ENCODE measurements around the gene DOCK3. TPM values are rescaled to one million over a fixed set of nuclear protein-coding genes. Genes with fewer than 3 reads are reported as not detected.

The DOCK3 gene
- total RNA-seq, 2 donors from 2014 or later = 7.7 to 8.5 TPM

DNA sequence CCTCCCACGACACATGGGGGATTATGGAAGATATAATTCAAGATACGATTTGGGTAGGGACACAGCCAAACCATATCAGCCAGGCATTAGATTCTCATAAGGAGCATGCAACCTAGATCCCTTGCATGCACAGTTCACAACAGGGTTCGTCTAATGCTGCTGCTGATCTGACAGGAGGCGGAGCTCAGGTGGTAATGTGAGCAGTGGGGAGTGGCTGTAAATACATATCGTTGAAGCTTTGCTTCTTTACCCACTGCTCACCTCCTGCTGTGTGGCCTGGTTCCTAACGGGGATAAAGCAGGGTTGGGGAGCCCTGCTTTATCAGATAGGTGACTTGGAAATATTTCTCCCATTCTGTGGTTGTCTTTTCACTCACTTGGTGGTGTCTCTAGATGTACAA is 14.8 kb downstream of the DOCK3 start:
- Histone ChIP-seq H3K4me3 (ENCODE audit: low read length) (no peak overlapping the region), H3K9me3 (ENCODE audit: control insufficient read depth, low read length) (peaks cover 13% of the 10 kb centered on the region), H3K27ac (ENCODE audit: low read depth, low read length) (no peak overlapping the region), H3K9ac (ENCODE audit: extremely low read depth, low read length, poor library complexity, severe bottlenecking) (no peak overlapping the region), H3K27me3 (ENCODE audit: control insufficient read depth, insufficient read depth, low read length, poor library complexity, severe bottlenecking) (no peaks in the 10 kb centered on the region), H3K36me3 (ENCODE audit: control insufficient read depth, insufficient read depth, low read length) (no peaks in the 10 kb centered on the region), H3K4me1 (ENCODE audit: control insufficient read depth, insufficient read depth, low read length) (peaks cover 3% of the 10 kb centered on the region)
- no peak for DNase-seq
- peaks cover 4% of the 10 kb centered on the region for H3K4me1 Mint-ChIP-seq
- WGBS, 2 experiments (ENCODE audit: insufficient coverage in 1 of 2, insufficient read length in 1 of 2) = 50 to 68% methylated on average over 4 to 6 of the region's 6 CpGs
- H3K27ac Mint-ChIP-seq = no peak overlapping the region
- peaks cover 16% of the 10 kb centered on the region for H3K9me3 Mint-ChIP-seq
- H3K27me3 Mint-ChIP-seq (ENCODE audit: insufficient read depth) = peaks cover 6% of the 10 kb centered on the region
- no peak overlapping the region for H3K4me3 Mint-ChIP-seq
- TF ChIP-seq, protein P1, sequence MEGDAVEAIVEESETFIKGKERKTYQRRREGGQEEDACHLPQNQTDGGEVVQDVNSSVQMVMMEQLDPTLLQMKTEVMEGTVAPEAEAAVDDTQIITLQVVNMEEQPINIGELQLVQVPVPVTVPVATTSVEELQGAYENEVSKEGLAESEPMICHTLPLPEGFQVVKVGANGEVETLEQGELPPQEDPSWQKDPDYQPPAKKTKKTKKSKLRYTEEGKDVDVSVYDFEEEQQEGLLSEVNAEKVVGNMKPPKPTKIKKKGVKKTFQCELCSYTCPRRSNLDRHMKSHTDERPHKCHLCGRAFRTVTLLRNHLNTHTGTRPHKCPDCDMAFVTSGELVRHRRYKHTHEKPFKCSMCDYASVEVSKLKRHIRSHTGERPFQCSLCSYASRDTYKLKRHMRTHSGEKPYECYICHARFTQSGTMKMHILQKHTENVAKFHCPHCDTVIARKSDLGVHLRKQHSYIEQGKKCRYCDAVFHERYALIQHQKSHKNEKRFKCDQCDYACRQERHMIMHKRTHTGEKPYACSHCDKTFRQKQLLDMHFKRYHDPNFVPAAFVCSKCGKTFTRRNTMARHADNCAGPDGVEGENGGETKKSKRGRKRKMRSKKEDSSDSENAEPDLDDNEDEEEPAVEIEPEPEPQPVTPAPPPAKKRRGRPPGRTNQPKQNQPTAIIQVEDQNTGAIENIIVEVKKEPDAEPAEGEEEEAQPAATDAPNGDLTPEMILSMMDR (conservative IDR thresholded peaks at IDR 0.05) = no peak
- H3K36me3 Mint-ChIP-seq (ENCODE audit: low read depth) = peaks cover 17% of the 10 kb centered on the region

DNA sequence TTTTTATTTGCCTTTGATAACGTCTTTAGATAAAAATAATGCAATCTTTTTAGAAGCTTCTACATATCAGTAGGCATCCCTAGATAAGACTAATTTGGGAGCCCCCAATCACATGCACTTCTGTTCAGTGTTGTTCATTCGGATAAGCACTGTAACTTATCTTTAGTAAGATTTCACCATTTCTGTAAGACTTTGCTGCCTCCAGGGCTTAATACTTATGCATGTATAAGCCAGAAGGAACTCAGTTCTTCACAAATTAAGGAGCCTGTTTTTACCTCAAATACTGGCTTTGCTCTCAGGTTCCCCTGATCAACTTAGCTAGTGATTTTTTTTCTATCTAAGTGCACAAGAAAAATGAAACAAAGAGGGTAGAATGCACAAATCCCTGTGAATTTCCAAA is 20.3 kb downstream of the DOCK3 start:
- no peak for DNase-seq
- no peak overlapping the region for H3K27ac Mint-ChIP-seq
- Histone ChIP-seq H3K4me3 (ENCODE audit: low read length) (peak overlapping the region; percentile 56), H3K27me3 (ENCODE audit: control insufficient read depth, insufficient read depth, low read length, poor library complexity, severe bottlenecking) (no peaks in the 10 kb centered on the region), H3K9me3 (ENCODE audit: control insufficient read depth, low read length) (peaks cover 33% of the 10 kb centered on the region), H3K4me1 (ENCODE audit: control insufficient read depth, insufficient read depth, low read length) (no peaks in the 10 kb centered on the region), H3K27ac (ENCODE audit: low read depth, low read length) (no peak overlapping the region), H3K9ac (ENCODE audit: extremely low read depth, low read length, poor library complexity, severe bottlenecking) (no peak overlapping the region), H3K36me3 (ENCODE audit: control insufficient read depth, insufficient read depth, low read length) (no peaks in the 10 kb centered on the region)
- WGBS, 2 experiments (ENCODE audit: insufficient coverage in 1 of 2, insufficient read length in 1 of 2) = 67 to 76% methylated on average over 2 of the region's 2 CpGs
- peaks cover 24% of the 10 kb centered on the region for H3K36me3 Mint-ChIP-seq (ENCODE audit: low read depth)
- no peaks in the 10 kb centered on the region for H3K4me1 Mint-ChIP-seq
- TF ChIP-seq, protein P1 (conservative IDR thresholded peaks at IDR 0.05) = no peak
- peaks cover 6% of the 10 kb centered on the region for H3K27me3 Mint-ChIP-seq (ENCODE audit: insufficient read depth)
- peaks cover 34% of the 10 kb centered on the region for H3K9me3 Mint-ChIP-seq
- no peak overlapping the region for H3K4me3 Mint-ChIP-seq

DNA sequence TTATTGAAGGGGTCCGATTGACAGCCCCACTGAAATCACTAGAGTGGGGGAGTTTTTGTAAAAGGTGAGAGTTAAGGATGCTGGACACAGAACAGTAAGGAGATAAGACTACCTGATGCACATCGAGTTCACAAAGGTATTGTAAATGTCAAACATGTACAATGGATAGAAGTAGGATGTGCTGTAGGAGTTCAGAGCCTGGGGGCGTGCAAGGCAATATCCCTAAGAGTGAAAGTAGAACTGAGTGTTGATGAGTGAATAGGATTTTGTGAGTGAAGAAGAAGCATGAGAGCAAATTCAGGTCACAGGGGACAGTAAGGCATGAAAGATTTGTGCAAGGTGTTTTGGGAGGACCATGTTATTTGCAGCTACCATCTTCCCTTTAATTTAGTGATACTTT is 21.5 kb downstream of the DOCK3 start:
- Mint-ChIP-seq H3K36me3 (ENCODE audit: low read depth) (peaks cover 21% of the 10 kb centered on the region), H3K27ac (no peak overlapping the region), H3K9me3 (peaks cover 35% of the 10 kb centered on the region), H3K27me3 (ENCODE audit: insufficient read depth) (peaks cover 6% of the 10 kb centered on the region), H3K4me3 (no peak overlapping the region), H3K4me1 (no peaks in the 10 kb centered on the region)
- H3K36me3 ChIP-seq (ENCODE audit: control insufficient read depth, insufficient read depth, low read length) = no peaks in the 10 kb centered on the region
- no peak overlapping the region for H3K9ac ChIP-seq (ENCODE audit: extremely low read depth, low read length, poor library complexity, severe bottlenecking)
- H3K4me1 ChIP-seq (ENCODE audit: control insufficient read depth, insufficient read depth, low read length) = no peaks in the 10 kb centered on the region
- no peak for DNase-seq
- no peak overlapping the region for H3K27ac ChIP-seq (ENCODE audit: low read depth, low read length)
- WGBS, 2 experiments (ENCODE audit: insufficient coverage in 1 of 2, insufficient read length in 1 of 2) = 92% methylated on average over 3 of the region's 3 CpGs
- peaks cover 30% of the 10 kb centered on the region for H3K9me3 ChIP-seq (ENCODE audit: control insufficient read depth, low read length)
- TF ChIP-seq, protein P1 (conservative IDR thresholded peaks at IDR 0.05) = no peak
- H3K4me3 ChIP-seq (ENCODE audit: low read length) = peak overlapping the region; percentile 56
- no peaks in the 10 kb centered on the region for H3K27me3 ChIP-seq (ENCODE audit: control insufficient read depth, insufficient read depth, low read length, poor library complexity, severe bottlenecking)
